SK-N-SH (cell line): ENCODE data around the gene SNRNP70. TPM values are rescaled to one million over a fixed set of nuclear protein-coding genes. Genes with fewer than 3 reads are reported as not detected.
A peak's percentile ranks its signal among the peaks of the same experiment; 100 is the strongest.

Source experiments
- CTCF ChIA-PET: fragments of 300-600, 350-600 bp; formaldehyde crosslinking; extraction: SDS; loops from one replicate; lab custom pipeline; 2021; lab: Yijun Ruan, JAX
- POLR2A ChIA-PET: fragments of 350-600 bp; sonication (Branson Sonifier 250); formaldehyde crosslinking; extraction: SDS; loops from one replicate; lab custom pipeline; 2020; ENCODE audit warnings: antibody characterized with exemption, inconsistent platforms; lab: Yijun Ruan, JAX
- DNase-seq: peaks from one replicate; pipeline ENCODE4 v3.0.0; 2012
- H2AFZ ChIP-seq: fragments of 200-600 bp; sonication (generic); 2 replicates; pipeline ENCODE4 v1.8.1; 2016; ENCODE audit warnings: antibody characterized with exemption, mild to moderate bottlenecking, low read depth
- H3F3A ChIP-seq: fragments of 200-600 bp; sonication (generic); replicated peaks from 2 replicates; pipeline ENCODE3; 2016; ENCODE audit warnings: antibody characterized with exemption, mild to moderate bottlenecking; ENCODE audit not compliant: insufficient read depth
- H3K27ac ChIP-seq, 2 experiments: fragments of 200-500 bp in 1 of 2; fragments of 200-600 bp in 1 of 2; sonication (Bioruptor generic) in 1 of 2; sonication (generic), shearing (Covaris generic) in 1 of 2; 2 replicates each; pipeline versions ENCODE4 v1.5.1 to v1.6.1; 2014 to 2016; ENCODE audit warnings: low read depth in 2 of 2, inconsistent platforms in 1 of 2, low read length in 1 of 2, mild to moderate bottlenecking in 1 of 2, mixed read lengths in 1 of 2
- H3K27me3 ChIP-seq: fragments of 200-600 bp; sonication (generic), shearing (Covaris generic); 2 replicates; pipeline ENCODE4 v1.6.1; 2016; ENCODE audit warnings: mixed run types; ENCODE audit not compliant: insufficient read depth
- H3K36me3 ChIP-seq, 2 experiments: fragments of 200-500 bp in 1 of 2; fragments of 200-600 bp in 1 of 2; sonication (Bioruptor generic) in 1 of 2; sonication (generic) in 1 of 2; replicated peaks in 1 of 2; 2 replicates each; pipeline versions ENCODE3 to v1.5.1; 2014 to 2016; ENCODE audit warnings: low read length in 1 of 2, mild to moderate bottlenecking in 1 of 2; ENCODE audit not compliant: insufficient read depth in 2 of 2, control insufficient read depth in 1 of 2
- H3K4me1 ChIP-seq, 2 experiments: fragments of 200-500 bp in 1 of 2; fragments of 200-600 bp in 1 of 2; sonication (Bioruptor generic) in 1 of 2; sonication (generic), shearing (Covaris generic) in 1 of 2; 2 replicates each; pipeline versions ENCODE4 v1.5.1 to v1.6.1; 2014 to 2016; ENCODE audit warnings: low read depth in 1 of 2, low read length in 1 of 2, mixed run types in 1 of 2; ENCODE audit not compliant: insufficient read depth in 2 of 2, control insufficient read depth in 1 of 2
- H3K4me2 ChIP-seq: fragments of 200-600 bp; sonication (generic), shearing (Covaris generic); 2 replicates; pipeline ENCODE4 v1.6.1; 2017; ENCODE audit warnings: mixed run types
- H3K4me3 ChIP-seq, 2 experiments: fragments of 200-500 bp in 1 of 2; fragments of 200-600 bp in 1 of 2; sonication (Bioruptor generic) in 1 of 2; sonication (generic), shearing (Covaris generic) in 1 of 2; 2 replicates each; pipeline versions ENCODE4 v1.5.1 to v1.8.1; 2014 to 2016; ENCODE audit warnings: low read depth in 2 of 2, inconsistent platforms in 1 of 2, low read length in 1 of 2, mild to moderate bottlenecking in 1 of 2, mixed read lengths in 1 of 2, moderate library complexity in 1 of 2
- H3K79me2 ChIP-seq: fragments of 200-600 bp; sonication (generic); 2 replicates; pipeline ENCODE4 v1.8.1; 2017; ENCODE audit warnings: mild to moderate bottlenecking; ENCODE audit not compliant: insufficient read depth
- H3K9ac ChIP-seq: fragments of 200-600 bp; sonication (generic); 2 replicates; pipeline ENCODE4 v1.6.1; 2017; ENCODE audit warnings: mixed run types
- H3K9me2 ChIP-seq: fragments of 200-600 bp; sonication (generic); 2 replicates; pipeline ENCODE4 v1.6.1; 2017; ENCODE audit warnings: mixed run types
- H3K9me3 ChIP-seq: fragments of 200-600 bp; sonication (generic); 2 replicates; pipeline ENCODE4 v1.6.1; 2017; ENCODE audit warnings: mixed run types, mild to moderate bottlenecking, moderate library complexity
- H4K20me1 ChIP-seq: fragments of 200-600 bp; sonication (generic); 2 replicates; pipeline ENCODE4 v1.6.1; 2017; ENCODE audit warnings: mild to moderate bottlenecking, mixed run types; ENCODE audit not compliant: insufficient read depth
- CHD2 ChIP-seq: fragments of 150-350 bp; IDR thresholded peaks from 2 replicates; pipeline ENCODE4 v1.6.1; 2018; ENCODE audit warnings: low read length; ENCODE audit not compliant: partially characterized antibody
- CTCF ChIP-seq: fragments of 200-600 bp; sonication (generic); IDR thresholded peaks from 2 replicates; pipeline ENCODE4 v1.6.1; 2017; ENCODE audit warnings: antibody characterized with exemption, mild to moderate bottlenecking, moderate library complexity
- ELF1 ChIP-seq: IDR thresholded peaks from 2 replicates; pipeline ENCODE4 v1.4.0; 2012
- EP300 ChIP-seq, 2 experiments: IDR thresholded peaks; 2 replicates each; pipeline versions ENCODE4 v1.4.0 to v1.6.1; 2012; ENCODE audit warnings: borderline replicate concordance in 1 of 2, low read depth in 1 of 2, low read length in 1 of 2
- FOSL2 ChIP-seq: IDR thresholded peaks from 2 replicates; pipeline ENCODE4 v1.4.0; 2012; ENCODE audit warnings: low read depth, mild to moderate bottlenecking, moderate library complexity, borderline replicate concordance
- FOXM1 ChIP-seq: IDR thresholded peaks from 2 replicates; pipeline ENCODE4 v1.4.0; 2012; ENCODE audit warnings: low read depth, mild to moderate bottlenecking
- GABPA ChIP-seq: IDR thresholded peaks from 2 replicates; pipeline ENCODE4 v1.4.0; 2012; ENCODE audit warnings: low read depth, mild to moderate bottlenecking
- GATA2 ChIP-seq: sonication (generic); formaldehyde crosslinking; IDR thresholded peaks from 2 replicates; pipeline ENCODE4 v1.5.0; 2020; ENCODE audit warnings: mild to moderate bottlenecking, missing genetic modification reagents
- IRF3 ChIP-seq: fragments of 150-350 bp; IDR thresholded peaks from 2 replicates; pipeline ENCODE4 v1.6.1; 2016; ENCODE audit warnings: mild to moderate bottlenecking, low read depth, low read length
- MAX ChIP-seq: IDR thresholded peaks from 2 replicates; pipeline ENCODE4 v1.4.0; 2012; ENCODE audit warnings: low read depth
- MEF2A ChIP-seq: IDR thresholded peaks from 2 replicates; pipeline ENCODE4 v1.4.0; 2012; ENCODE audit warnings: low read depth, borderline replicate concordance
- MXI1 ChIP-seq: IDR thresholded peaks from 2 replicates; pipeline ENCODE4 v1.6.1; 2012; ENCODE audit warnings: mild to moderate bottlenecking, low read depth, low read length, improper control_type of control experiment
- POLR2AphosphoS5 ChIP-seq: IDR thresholded peaks from 2 replicates; pipeline ENCODE4 v1.6.1; 2012; ENCODE audit warnings: low read depth, low read length
- RCOR1 ChIP-seq: fragments of 150-350 bp; IDR thresholded peaks from 2 replicates; pipeline ENCODE4 v1.6.1; 2017; ENCODE audit warnings: antibody characterized with exemption, low read length
- RFX5 ChIP-seq: IDR thresholded peaks from 2 replicates; pipeline ENCODE4 v1.6.1; 2012; ENCODE audit warnings: mild to moderate bottlenecking, improper control_type of control experiment, low read length
- RXRA ChIP-seq: IDR thresholded peaks from 2 replicates; pipeline ENCODE4 v1.4.0; 2012; ENCODE audit warnings: low read depth, mild to moderate bottlenecking, borderline replicate concordance
- SIN3A ChIP-seq: IDR thresholded peaks from 2 replicates; pipeline ENCODE4 v1.6.1; 2012; ENCODE audit warnings: low read depth, mild to moderate bottlenecking, low read length, moderate library complexity, borderline replicate concordance
- SMC3 ChIP-seq: IDR thresholded peaks from 2 replicates; pipeline ENCODE4 v1.6.1; 2012; ENCODE audit warnings: low read depth, low read length, improper control_type of control experiment
- TAF1 ChIP-seq: IDR thresholded peaks from 2 replicates; pipeline ENCODE4 v1.6.1; 2012; ENCODE audit warnings: low read depth, mild to moderate bottlenecking, low read length, moderate library complexity, borderline replicate concordance
- TCF12 ChIP-seq: IDR thresholded peaks from 2 replicates; pipeline ENCODE4 v1.4.0; 2012
- TEAD4 ChIP-seq: IDR thresholded peaks from 2 replicates; pipeline ENCODE4 v1.4.0; 2012; ENCODE audit warnings: mild to moderate bottlenecking, borderline replicate concordance; ENCODE audit not compliant: insufficient read depth
- YY1 ChIP-seq: IDR thresholded peaks from 2 replicates; pipeline ENCODE4 v1.4.0; 2012; ENCODE audit warnings: low read depth, mild to moderate bottlenecking
- ZBTB33 ChIP-seq: IDR thresholded peaks from 2 replicates; pipeline ENCODE4 v1.4.0; 2012; ENCODE audit warnings: low read depth, borderline replicate concordance
- WGBS: methylation state at CpG from one replicate; pipeline ENCODE4 v1.1.6; 2017; ENCODE audit warnings: low lambda C conversion rate; 5-methylcytosine and 5-hydroxymethylcytosine counted together
- polyA plus RNA-seq, 3 experiments: library from polyadenylated mRNA; depleted of rRNA; stranded (reverse); fragments of >200 nt; gene quantifications; 2 replicates each; pipeline ENCODE4 v1.2.3, GENCODE V29; 2012

SNRNP70 gene
- polyA plus RNA-seq, 1 of the 3 experiments (the other 2 are of a cell fraction): 359 TPM

- TF ChIP-seq IRF3 (no peak; the same call in 1 of the 2 replicates), TEAD4 (no peak), SMC3 (no peak)
Observed at GRCh38 chr19:49142866-49143335, 57.6 kb downstream of the SNRNP70 start (continued).

GRCh38 chr19:49145573-49146407 is 60.5 kb downstream of the SNRNP70 start:
- Histone ChIP-seq H3K27me3 (no peaks in the 10 kb centered on the region), H2AFZ (no peak overlapping the region), H3K27ac (no peak overlapping the region), H3K4me3 (peak overlapping the region; percentile 14 to 54; a peak in 2 of 4 replicates), H3K4me1 (peaks cover 3 to 23% of the 10 kb centered on the region in 2 experiments; a peak in 2 of 4 replicates), H3K4me2 (peak overlapping the region; percentile 49; the same call in 1 of the 2 replicates), H3K9me2 (no peaks in the 10 kb centered on the region), H3K9ac (no peak overlapping the region), H3K79me2 (no peaks in the 10 kb centered on the region), H3F3A (peaks cover 12% of the 10 kb centered on the region), H3K9me3 (no peaks in the 10 kb centered on the region), H3K36me3 (no peaks in the 10 kb centered on the region), H4K20me1 (no peaks in the 10 kb centered on the region)
- DNase-seq: peak; percentile 84
- ChIA-PET POLR2A (interaction anchor here (0.7 kb wide), 1 partner anchor 32 kb away, joined by 3 read pairs; the partner anchor contains the start of gene LIN7B), CTCF (interaction anchor here (0.6 to 11.1 kb wide), 24 partner anchors 9 to 273 kb away, joined by 3 to 87 read pairs (median 4); partner anchors contain the start of genes HRC, LIN7B, PPFIA3 and TRPM4)
- WGBS: 21% methylated on average over 22 of the region's 30 CpGs
- TF ChIP-seq RCOR1 (no peak), FOXM1 (no peak), MEF2A (no peak), IRF3 (no peak), MXI1 (peak; percentile 78), POLR2AphosphoS5 (no peak), ZBTB33 (no peak), MAX (peak; percentile 70), CTCF (peak; percentile 85), EP300 (IDR thresholded peaks at IDR 0.05; ENCODE audit: borderline replicate concordance in 1 of 2, low read depth in 1 of 2, low read length in 1 of 2) (no peak), GATA2 (CRISPR knock-in tag) (no peak), ELF1 (no peak), CHD2 (peak; percentile 80), TCF12 (no peak), SMC3 (peak; percentile 71), FOSL2 (no peak), GABPA (no peak), TAF1 (no peak), RFX5 (no peak), SIN3A (no peak), RXRA (no peak), YY1 (no peak)
